Thoracic aorta (tissue), 2 donors: ENCODE data around the gene TTLL11. TPM values are rescaled to one million over a fixed set of nuclear protein-coding genes. Genes with fewer than 3 reads are reported as not detected.

ENCODE experiments used
- ATAC-seq: fragments of 150-250 bp; one replicate; pipeline ENCODE4 v1.8.0; 2017; ENCODE audit warnings: low read depth; ENCODE audit not compliant: insufficient number of reproducible peaks, low FRiP score
- DNase-seq: peaks from one replicate; pipeline ENCODE4 v3.0.0-alpha.2; 2020; ENCODE audit warnings: low spot score
- H3K27ac ChIP-seq, 2 donors: fragments of 200-600 bp; sonication (generic); 1 replicate in 1 of 2; 2 replicates in 1 of 2; pipeline ENCODE4 v1.5.1; 2016; ENCODE audit warnings: mild to moderate bottlenecking in 2 of 2, moderate library complexity in 2 of 2
- H3K27me3 ChIP-seq: fragments of 200-600 bp; sonication (generic); replicated peaks from 2 replicates; pipeline ENCODE4 v1.6.0; 2016; ENCODE audit warnings: mild to moderate bottlenecking; ENCODE audit not compliant: insufficient read depth
- H3K36me3 ChIP-seq: fragments of 200-600 bp; sonication (generic); one replicate; pipeline ENCODE4 v1.5.1; 2016
- H3K4me1 ChIP-seq, 2 donors: fragments of 200-600 bp; sonication (generic); 1 replicate in 1 of 2; 2 replicates in 1 of 2; pipeline versions ENCODE4 v1.5.1 to v1.6.0; 2016; ENCODE audit warnings: low read depth in 2 of 2, mild to moderate bottlenecking in 1 of 2; ENCODE audit not compliant: control insufficient read depth in 1 of 2
- H3K4me3 ChIP-seq: fragments of 200-600 bp; sonication (generic); 2 replicates; pipeline ENCODE4 v1.5.1; 2016; ENCODE audit warnings: mild to moderate bottlenecking
- H3K9me3 ChIP-seq: fragments of 200-600 bp; sonication (generic); 2 replicates; pipeline ENCODE4 v1.5.1; 2016
- CTCF ChIP-seq: fragments of 200-600 bp; sonication (generic); IDR thresholded peaks from one replicate; pipeline ENCODE4 v1.5.1; 2019; ENCODE audit warnings: antibody characterized with exemption
- total RNA-seq, 2 donors: library from RNA; depleted of rRNA; stranded (reverse); fragments of >200 nt; gene quantifications; one replicate each; pipeline versions ENCODE4 v1.1.0 to v1.2.3, GENCODE V29; 2016

The TTLL11 gene
- total RNA-seq, 2 donors from 2014 or later = 25.7 to 31.2 TPM

DNA sequence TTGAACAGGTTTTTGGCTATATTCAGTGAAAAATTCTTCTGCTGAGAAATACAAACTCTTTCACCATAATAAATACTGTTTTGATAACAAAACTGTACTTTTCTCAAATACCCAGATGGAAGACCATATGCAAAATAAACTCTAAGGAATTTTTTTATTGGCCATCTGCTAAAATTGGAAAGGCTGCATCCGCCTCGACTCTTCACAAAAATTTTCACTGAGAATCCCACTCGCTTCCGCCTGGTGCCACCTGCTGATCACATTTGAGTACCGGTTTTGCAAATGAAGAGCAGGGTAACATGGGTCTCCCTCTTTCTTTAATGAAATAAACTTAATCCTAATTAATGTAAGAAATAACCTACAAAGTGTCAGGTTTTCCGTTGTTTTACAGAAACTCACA, 76.4 kb downstream of the TTLL11 start:
- no peaks in the 10 kb centered on the region for H3K27me3 ChIP-seq
- DNase-seq = no peak
- H3K4me1 ChIP-seq = peaks cover 12 to 46% of the 10 kb centered on the region in 2 donors
- ATAC-seq = no peak
- TF ChIP-seq CTCF = peak; percentile 24
- H3K9me3 ChIP-seq = no peaks in the 10 kb centered on the region
- no peak overlapping the region for H3K27ac ChIP-seq
- no peaks in the 10 kb centered on the region for H3K36me3 ChIP-seq
- H3K4me3 ChIP-seq = no peak overlapping the region

GRCh38 chr9:122016309-122016708, 76.8 kb downstream of the TTLL11 start:
- H3K4me3 ChIP-seq = no peak overlapping the region
- no peaks in the 10 kb centered on the region for H3K36me3 ChIP-seq
- no peak overlapping the region for H3K27ac ChIP-seq
- H3K4me1 ChIP-seq = peaks cover 12 to 42% of the 10 kb centered on the region in 2 donors
- no peaks in the 10 kb centered on the region for H3K27me3 ChIP-seq
- no peaks in the 10 kb centered on the region for H3K9me3 ChIP-seq
- TF ChIP-seq CTCF = no peak
- DNase-seq = no peak
- ATAC-seq = no peak

DNA sequence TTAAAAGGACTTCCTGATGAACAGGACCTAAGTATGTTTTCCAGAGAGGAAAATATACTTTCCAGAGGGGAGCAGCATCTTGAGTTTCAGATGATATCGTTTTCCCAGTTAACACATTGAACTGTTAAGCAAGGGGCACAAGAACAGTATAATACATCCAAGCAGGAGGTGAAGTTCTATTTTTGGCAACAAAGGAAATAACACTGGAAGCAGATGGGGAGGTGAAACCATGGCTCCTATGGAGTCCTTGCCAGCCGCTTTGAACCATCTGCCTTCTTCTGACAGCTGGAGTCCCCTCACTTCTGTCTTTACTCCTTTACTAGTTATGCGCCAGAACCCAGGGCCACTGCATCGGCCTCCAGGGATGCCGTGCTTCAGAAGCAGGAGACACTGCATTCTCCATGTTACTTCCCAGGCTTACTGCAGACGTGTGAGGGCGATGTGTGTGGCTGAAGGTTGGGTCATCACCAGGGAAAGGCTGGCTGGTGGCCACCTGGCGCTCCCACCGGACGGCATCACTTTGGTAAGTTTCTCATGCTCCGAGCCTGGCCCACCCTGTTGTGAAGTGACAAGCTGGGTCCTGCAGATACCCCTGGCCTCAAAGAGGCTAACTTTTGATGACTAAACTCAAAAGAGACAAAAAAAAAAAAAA, 77.8 kb downstream of the TTLL11 start:
- Histone ChIP-seq H3K27me3 (no peaks in the 10 kb centered on the region), H3K4me1 (peaks cover 9 to 31% of the 10 kb centered on the region in 2 donors), H3K27ac (no peak overlapping the region), H3K9me3 (no peaks in the 10 kb centered on the region), H3K36me3 (no peaks in the 10 kb centered on the region), H3K4me3 (no peak overlapping the region)
- ATAC-seq (no peak), DNase-seq (no peak)
- no peak for TF ChIP-seq CTCF

DNA sequence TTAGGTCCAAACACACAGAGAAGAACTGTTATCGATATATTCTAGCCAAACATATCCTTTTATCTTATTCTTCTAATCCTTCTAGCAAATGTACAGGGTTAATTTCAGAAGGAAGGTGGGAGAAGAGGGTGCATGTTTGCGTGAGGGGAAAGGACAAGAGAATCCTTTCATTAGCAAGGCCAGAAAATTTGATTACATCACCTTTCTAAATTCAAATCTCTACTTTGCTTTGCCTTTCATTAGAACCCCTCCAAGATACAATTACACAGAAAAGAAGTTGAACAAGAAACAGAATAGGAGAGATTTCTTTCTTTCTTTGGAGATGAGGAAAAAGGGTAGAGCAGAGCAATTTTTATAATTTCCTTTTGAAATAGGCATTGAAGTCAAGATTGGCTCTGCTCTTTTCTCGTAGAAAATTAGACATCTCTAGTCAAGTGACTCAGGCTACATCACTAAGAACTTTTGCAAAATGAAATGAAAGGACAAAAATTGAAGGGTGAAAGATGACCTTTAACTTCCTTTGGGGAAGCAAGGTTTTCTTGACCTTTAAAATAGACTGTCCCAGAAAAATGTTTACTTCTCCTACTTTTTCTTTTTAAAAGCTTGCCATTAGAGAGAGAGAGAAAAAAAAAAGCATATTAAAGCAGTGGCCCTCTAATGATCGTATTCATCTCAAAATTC, 81.2 kb downstream of the TTLL11 start:
- DNase-seq = no peak
- no peak overlapping the region for H3K27ac ChIP-seq
- ATAC-seq = no peak

More for the DNA sequence above, 81.2 kb downstream of the TTLL11 start:
- no peaks in the 10 kb centered on the region for H3K9me3 ChIP-seq
- no peak overlapping the region for H3K4me3 ChIP-seq
- no peak for TF ChIP-seq CTCF
- H3K36me3 ChIP-seq = no peaks in the 10 kb centered on the region
- H3K4me1 ChIP-seq = peaks cover 4 to 33% of the 10 kb centered on the region in 2 donors
- H3K27me3 ChIP-seq = no peaks in the 10 kb centered on the region
